Ovary (tissue), 9 donors: ENCODE data around the gene SHROOM3. TPM values are rescaled to one million over a fixed set of nuclear protein-coding genes. Genes with fewer than 3 reads are reported as not detected.

ENCODE experiments used
- DNase-seq, 5 donors: peaks; one replicate each; pipeline ENCODE4 v3.0.0-alpha.2; 2019 to 2020
- H3K27ac ChIP-seq, 2 donors: fragments of 200-600 bp; one replicate each; pipeline versions ENCODE4 v1.5.1 to v1.8.0; 2019 to 2022
- H3K27me3 ChIP-seq: fragments of 200-600 bp; one replicate; pipeline ENCODE4 v1.8.0; 2022
- H3K36me3 ChIP-seq: fragments of 200-600 bp; sonication (generic); one replicate; pipeline ENCODE4 v1.5.1; 2019
- H3K4me1 ChIP-seq: one replicate; pipeline ENCODE4 v1.8.1; 2013; ENCODE audit warnings: mild to moderate bottlenecking, moderate library complexity; ENCODE audit not compliant: insufficient read depth
- H3K4me3 ChIP-seq: fragments of 200-600 bp; sonication (generic); one replicate; pipeline ENCODE4 v1.5.1; 2017
- H3K9me3 ChIP-seq, 2 donors: fragments of 200-600 bp in 1 of 2; sonication (generic) in 1 of 2; one replicate each; pipeline versions ENCODE4 v1.5.1 to v1.8.1; 2013 to 2019; ENCODE audit warnings: mild to moderate bottlenecking in 1 of 2, moderate library complexity in 1 of 2
- CTCF ChIP-seq, 3 donors: fragments of 450-650 bp in 2 of 3; fragments of 200-600 bp in 1 of 3; IDR thresholded peaks; one replicate each; pipeline versions ENCODE4 v1.5.1 to v1.8.0; 2016 to 2022; ENCODE audit warnings: antibody characterized with exemption in 3 of 3, mild to moderate bottlenecking in 1 of 3
- EP300 ChIP-seq: sonication (generic); formaldehyde crosslinking; IDR thresholded peaks from one replicate; pipeline ENCODE4 v1.6.1; 2017; ENCODE audit warnings: antibody characterized with exemption
- POLR2A ChIP-seq: fragments of 450-650 bp; IDR thresholded peaks from one replicate; pipeline ENCODE4 v1.6.1; 2017; ENCODE audit warnings: antibody characterized with exemption, mild to moderate bottlenecking, moderate library complexity
- WGBS, 3 donors: extraction: QIAGEN DNeasy Blood & Tissue Kit in 1 of 3; methylation state at CpG; one replicate each; pipeline versions ENCODE4 v1.1.5 to v1.1.7; 2013 to 2017; 5-methylcytosine and 5-hydroxymethylcytosine counted together
- intact Hi-C, 4 donors: fragments of 100-400 bp; cut with DNase I; formaldehyde crosslinking; loops; one replicate each; pipeline versions ENCODE4 v1.11.0 to v1.15.1; 2022 to 2023
- polyA plus RNA-seq, 2 donors: library from polyadenylated mRNA; stranded (reverse); fragments of 200-250 nt in 1 of 2; fragments of 350-450 nt in 1 of 2; fragmentation: Illumina TruSeq in 1 of 2; extraction: RNeasy Lipid Tissue Mini Kit (QIAGEN cat#74804) in 1 of 2; gene quantifications; one replicate each; pipeline ENCODE4 v1.2.3, GENCODE V29; 2013 to 2014
- total RNA-seq, 7 donors: library from RNA; depleted of rRNA in 2 of 7; stranded (reverse); fragments of >200 nt in 2 of 7; fragmentation: NEBNext Ultra II Directional in 3 of 7; extraction: Animal tissue kit (Norgen Biotek cat#: 25700) in 3 of 7; gene quantifications; one replicate each; pipeline versions ENCODE4 v1.1.0 to v1.2.4, GENCODE V29; 2016 to 2023
- donor health status: DM: no; HTN: no; CAD: no; lungs with moderate emphysema.
- donor health status: DM: no; HTN: no; CAD: no.
- donor health status: Bipolar disorder and iron deficiency.
- donor health status: DM: yes; HTN: yes; CAD: no.
- donor health status: DM: no; HTN: no; CAD: no.
- donor health status: DM: yes; HTN: yes; CAD: no.

The SHROOM3 gene
- total and polyA plus RNA-seq, 9 donors, result 0.80 to 70.1 (median 3.8) TPM

DNA sequence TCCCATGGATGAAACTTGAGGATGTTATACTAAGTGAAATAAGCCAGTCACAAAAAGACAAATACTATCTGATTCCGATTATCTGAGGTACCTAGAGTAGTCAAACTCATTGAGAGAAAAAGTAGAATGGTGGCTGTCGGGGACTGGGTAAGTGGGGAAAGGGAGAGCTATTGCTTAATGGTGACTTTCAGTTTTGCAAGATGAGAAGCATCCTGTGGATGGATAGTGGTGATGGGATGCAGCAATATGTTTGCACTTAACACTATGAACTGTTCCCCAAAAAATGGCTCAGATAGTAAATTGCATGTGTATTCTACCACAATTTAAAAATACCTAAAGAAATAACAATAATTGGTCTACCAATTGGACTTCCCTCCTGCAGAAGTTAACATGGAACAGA is 181.5 kb downstream of the SHROOM3 start:
- Histone ChIP-seq H3K9me3 (no peaks in the 10 kb centered on the region), H3K27ac (no peak overlapping the region), H3K4me1 (peaks cover 5% of the 10 kb centered on the region), H3K36me3 (no peaks in the 10 kb centered on the region), H3K4me3 (no peak overlapping the region), H3K27me3 (no peaks in the 10 kb centered on the region)
- 94 to 96% (median 95%) methylated on average over 2 of the region's 2 CpGs for WGBS, 3 donors
- intact Hi-C loops, result loop anchor here in 2 of 4 donors (10.0 kb wide), 2 partner anchors 118 to 138 kb away; no protein-coding TSS in a partner anchor
- no peak for TF ChIP-seq CTCF (IDR thresholded peaks at IDR 0.05)
- TF ChIP-seq EP300, result no peak
- no peak for TF ChIP-seq POLR2A
- DNase-seq, result no peak

DNA sequence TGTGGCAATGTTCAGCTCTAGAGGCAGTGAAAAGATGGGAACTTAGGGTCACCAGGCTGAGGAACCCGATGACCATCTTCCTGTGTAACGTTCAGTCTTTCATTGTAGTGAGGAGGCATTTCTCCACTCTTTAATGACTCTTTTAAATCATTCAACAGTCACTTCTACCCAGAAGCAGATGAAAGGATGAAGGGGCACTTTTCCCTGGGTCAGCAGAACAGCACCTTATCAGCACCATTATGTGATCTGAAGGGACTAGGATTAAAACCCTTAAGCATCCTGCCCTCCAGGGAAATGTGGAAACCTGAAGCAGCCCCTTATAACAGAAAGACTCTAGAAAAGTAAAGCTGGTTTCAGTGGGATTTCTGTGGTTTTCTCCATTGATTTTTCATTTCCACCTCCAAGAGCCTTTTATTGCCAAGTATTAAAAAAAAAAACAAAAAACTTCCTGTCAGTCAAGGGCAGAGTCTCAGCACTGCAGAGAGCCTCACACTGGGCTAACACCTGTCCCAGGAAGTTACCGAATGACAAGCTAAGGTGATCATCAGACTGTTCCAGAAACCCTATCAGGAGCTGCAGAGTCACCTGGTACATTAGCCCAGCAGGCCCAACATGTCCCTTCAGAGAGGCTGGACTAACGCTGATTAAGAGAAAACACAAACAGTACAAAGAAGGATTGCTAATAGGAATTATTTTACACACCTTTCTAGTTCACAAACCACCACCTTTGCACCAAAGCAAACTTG is 185.9 kb downstream of the SHROOM3 start:
- peaks cover 8% of the 10 kb centered on the region for H3K4me1 ChIP-seq
- no peak overlapping the region for H3K27ac ChIP-seq
- H3K9me3 ChIP-seq, result no peaks in the 10 kb centered on the region
- TF ChIP-seq CTCF (IDR thresholded peaks at IDR 0.05) (no peak), EP300 (no peak), POLR2A (no peak)
- DNase-seq, result no peak
- H3K36me3 ChIP-seq, result no peaks in the 10 kb centered on the region
- WGBS, 3 donors, result 78 to 89% (median 80%) methylated on average over 4 of the region's 4 CpGs
- intact Hi-C loops, result no loop called here
- no peaks in the 10 kb centered on the region for H3K27me3 ChIP-seq
- no peak overlapping the region for H3K4me3 ChIP-seq

DNA sequence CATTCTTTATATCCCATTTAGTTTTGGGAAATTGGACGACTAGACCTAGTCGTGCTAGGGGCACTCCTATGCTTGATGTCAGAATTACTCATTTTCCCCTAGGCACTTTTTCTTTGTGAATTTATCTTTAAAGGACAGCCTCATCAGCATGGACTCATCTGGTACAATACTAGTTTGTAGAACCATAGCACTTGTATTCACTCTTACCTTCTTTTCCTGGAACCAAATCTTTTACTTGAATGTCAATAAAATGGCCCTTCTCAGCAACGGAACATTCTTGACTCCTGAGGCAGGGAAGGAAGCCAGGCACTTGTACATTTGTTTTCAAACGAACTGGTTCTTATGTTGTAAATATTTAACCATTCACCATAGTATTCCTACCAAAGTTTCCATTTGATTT is 187.1 kb downstream of the SHROOM3 start:
- H3K9me3 ChIP-seq, result no peaks in the 10 kb centered on the region
- no peaks in the 10 kb centered on the region for H3K27me3 ChIP-seq
- no peak overlapping the region for H3K27ac ChIP-seq
- WGBS, 3 donors, result 42 to 44% (median 44%) methylated on average over 4 of the region's 4 CpGs
- intact Hi-C loops, result no loop called here
- TF ChIP-seq EP300, result no peak
- no peak for TF ChIP-seq POLR2A
- no peak for TF ChIP-seq CTCF (IDR thresholded peaks at IDR 0.05)
- H3K4me3 ChIP-seq, result no peak overlapping the region
- DNase-seq, result no peak
- H3K4me1 ChIP-seq, result peaks cover 8% of the 10 kb centered on the region
- no peaks in the 10 kb centered on the region for H3K36me3 ChIP-seq

GRCh38 chr4:76622717-76623116 is 187.7 kb downstream of the SHROOM3 start:
- WGBS, 3 donors, result 38 to 54% (median 46%) methylated on average over 1 of the region's 1 CpG
- no peak for DNase-seq
- no peak overlapping the region for H3K4me3 ChIP-seq
- peaks cover 8% of the 10 kb centered on the region for H3K4me1 ChIP-seq
- intact Hi-C loops, result no loop called here
- H3K9me3 ChIP-seq, result no peaks in the 10 kb centered on the region
- TF ChIP-seq EP300 (no peak), CTCF (IDR thresholded peaks at IDR 0.05) (no peak), POLR2A (no peak)
- no peaks in the 10 kb centered on the region for H3K27me3 ChIP-seq
- H3K36me3 ChIP-seq, result no peaks in the 10 kb centered on the region
- H3K27ac ChIP-seq, result no peak overlapping the region
